ENCODE data around the gene COL27A1.
"Not testable (repeated sequence)": the region's sequence is repeated elsewhere in the genome, so short reads cannot be mapped to it uniquely, and the experiment has no call there.

Gene COL27A1

DNA sequence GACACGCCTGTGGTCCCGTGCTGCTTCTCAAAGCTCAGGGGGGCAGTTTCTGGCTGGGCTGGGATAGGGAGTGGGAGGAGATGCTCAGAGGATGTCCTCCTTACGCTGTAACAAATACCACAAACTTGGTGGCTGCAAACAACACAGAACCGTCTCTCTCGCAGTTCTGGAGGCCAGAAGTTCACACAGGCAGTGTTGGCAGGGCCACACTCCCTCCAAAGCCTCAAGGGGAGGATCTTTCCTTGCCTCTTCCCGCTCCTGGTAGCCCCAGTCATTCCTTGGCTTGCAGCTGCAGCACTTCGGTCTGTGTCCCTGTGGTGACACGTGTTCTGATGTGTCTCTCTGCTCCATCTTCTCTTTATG lies 157.2 kb downstream of the COL27A1 start:
- no peak for DNase-seq

DNA sequence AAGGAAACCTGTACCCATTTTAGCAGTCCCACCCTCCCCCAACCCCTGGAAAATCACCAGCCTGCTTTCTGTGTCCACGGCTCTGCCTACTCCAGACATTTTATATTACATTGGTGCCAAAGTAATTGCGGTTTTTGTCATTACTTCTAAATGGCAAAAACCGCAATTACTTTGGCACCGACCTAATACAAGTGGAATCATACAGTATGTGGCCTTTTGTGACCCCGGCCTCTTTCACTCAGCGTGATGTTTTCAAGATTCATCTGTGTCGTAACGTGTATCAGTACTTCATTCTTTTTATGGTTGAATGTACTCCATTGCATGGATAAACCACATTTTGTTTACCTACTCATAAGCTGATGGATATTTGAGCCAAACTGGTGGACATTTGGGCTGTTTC lies 157.8 kb downstream of the COL27A1 start:
- DNase-seq = no peak

DNA sequence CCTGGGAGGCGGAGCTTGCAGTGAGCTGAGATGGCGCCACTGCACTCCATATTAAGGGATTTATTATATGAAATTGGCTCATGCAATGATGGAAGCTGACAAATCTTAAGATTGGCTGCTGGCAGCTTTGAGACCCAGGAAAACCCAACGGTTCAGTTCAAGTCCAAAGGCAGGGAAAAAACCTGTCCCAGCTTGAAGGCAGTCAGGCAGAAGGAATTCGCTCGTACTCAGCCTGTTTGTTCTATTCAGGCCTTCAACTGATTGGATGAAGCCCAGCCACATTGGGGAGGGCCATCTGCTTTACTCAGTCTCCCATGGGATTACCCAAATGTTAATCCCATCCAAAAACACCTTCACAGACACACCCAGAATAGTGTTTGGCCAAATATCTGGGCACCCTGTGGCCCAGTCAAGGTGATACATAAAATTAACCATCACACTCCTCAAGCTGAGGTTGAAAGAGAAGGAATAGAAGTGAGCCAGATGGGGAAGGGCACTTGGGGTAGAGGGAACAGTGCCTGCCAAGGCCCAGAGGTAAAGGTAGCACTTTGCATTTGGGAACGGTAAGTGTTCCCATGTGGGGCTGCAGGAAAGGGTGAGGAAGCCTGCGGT lies 159.0 kb downstream of the COL27A1 start:
- DNase-seq = no peak

GRCh38 chr9:114314881-114315722 lies 159.8 kb downstream of the COL27A1 start:
- DNase-seq = no peak

- no peak for DNase-seq
Measured at GRCh38 chr9:114315723-114316363, 160.5 kb downstream of the COL27A1 start.

GRCh38 chr9:114316605-114317230 lies 161.4 kb downstream of the COL27A1 start:
- no peak for DNase-seq

DNA sequence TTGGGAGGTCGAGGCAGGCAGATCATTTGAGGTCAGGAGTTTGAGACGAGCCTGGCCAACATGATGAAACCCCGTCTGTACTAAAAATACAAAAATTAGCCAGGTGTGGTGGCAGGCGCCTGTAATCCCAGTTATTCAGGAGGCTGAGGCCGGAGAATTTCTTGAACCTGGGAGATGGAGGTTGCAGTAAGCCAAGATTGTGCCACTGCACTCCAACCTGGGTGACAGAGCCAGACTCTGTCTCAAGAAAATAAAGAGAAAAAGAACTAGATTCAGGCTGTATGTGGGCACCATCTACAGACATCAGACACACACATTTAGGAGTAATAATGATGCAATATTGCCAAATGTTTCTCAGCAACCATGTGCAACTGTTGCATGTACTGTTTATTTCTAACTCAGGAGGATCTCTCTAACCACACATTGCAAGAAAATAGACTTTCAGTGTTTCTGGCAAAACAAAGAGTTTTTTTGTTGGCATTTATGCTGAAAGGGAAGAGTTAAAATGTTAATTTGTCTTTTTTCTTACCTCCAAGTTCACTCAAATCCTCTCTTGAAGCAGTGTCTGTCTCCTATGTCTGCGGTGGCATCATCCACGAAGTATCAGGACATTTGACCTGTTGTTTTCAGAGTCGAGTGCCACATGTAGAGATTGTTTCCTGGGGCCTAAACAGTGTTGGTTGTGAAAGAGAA lies 162.5 kb downstream of the COL27A1 start:
- no peak for DNase-seq

DNA sequence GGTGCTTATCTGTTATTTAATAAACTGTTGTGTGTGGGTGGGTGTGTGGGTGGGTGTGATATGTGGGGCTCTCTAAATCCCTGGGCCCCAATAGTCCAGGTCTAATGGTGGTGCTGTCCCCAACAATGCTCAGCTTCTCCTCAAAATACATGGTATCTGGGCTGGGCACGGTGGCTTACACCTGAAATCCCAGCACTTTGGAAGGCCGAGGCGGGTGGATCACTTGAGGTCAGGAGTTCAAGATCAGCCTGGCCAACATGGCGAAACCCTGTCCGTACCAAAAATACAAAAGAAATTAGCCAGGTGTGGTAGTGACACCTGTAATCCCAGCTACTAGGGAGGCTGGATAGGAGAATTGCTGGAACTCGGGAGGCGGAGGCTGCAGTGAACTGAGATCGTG lies 163.1 kb downstream of the COL27A1 start:
- DNase-seq = no peak

- no peak for DNase-seq
Measured at GRCh38 chr9:114319147-114319546, 163.8 kb downstream of the COL27A1 start.

DNA sequence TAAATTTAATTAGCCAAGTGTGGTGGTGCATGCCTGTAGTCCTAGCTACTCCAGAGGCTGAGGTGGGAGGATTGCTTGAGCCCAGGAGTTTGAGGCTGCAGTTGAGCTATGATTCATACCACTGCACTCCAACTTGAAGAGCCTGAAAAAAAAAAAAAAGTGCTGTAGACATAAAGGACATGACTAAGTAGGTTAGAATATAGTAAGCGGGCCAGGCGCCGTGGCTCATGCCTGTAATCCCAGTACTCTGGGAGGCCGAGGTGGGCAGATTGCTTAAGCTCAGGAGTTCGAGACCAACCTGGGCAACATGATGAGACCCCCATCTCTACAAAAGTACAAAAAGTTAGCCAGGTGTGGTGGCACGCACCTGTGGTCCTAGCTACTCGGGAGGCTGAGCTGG lies 165.4 kb downstream of the COL27A1 start:
- not testable (repeated sequence) for DNase-seq

GRCh38 chr9:114321759-114322158 lies 166.4 kb downstream of the COL27A1 start:
- DNase-seq = no peak

DNA sequence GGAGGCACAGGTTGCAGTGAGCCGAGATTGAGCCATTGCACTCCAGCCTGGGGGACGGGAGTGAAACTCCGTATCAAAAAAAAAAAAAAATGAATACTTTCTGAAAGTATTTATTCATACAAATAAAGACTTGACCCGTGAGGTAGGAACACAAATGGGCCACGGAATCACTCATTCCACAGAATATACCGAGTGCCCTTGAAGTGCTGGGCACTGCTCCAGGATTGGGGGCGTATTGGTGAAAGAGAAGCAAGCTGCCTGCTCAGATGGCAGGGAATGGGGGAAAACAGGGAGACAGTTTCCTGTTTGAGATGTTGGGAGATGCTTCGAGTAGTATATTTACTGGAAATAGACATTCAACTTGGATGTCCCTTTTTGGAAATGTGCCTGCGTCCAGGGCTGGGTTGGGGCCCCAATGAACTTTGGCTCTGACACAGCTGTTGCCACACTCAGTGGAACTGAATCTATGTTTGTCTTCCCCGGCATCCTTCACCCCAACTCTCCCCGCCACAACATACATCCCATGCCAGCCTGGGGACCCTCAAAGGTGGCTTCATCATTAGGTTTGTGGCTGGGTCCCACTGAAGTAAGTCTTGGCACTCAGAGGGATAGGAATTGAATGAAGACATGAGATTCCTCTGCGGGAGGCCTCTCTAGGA lies 167.0 kb downstream of the COL27A1 start:
- not testable (repeated sequence) for DNase-seq

GRCh38 chr9:114322831-114323531 lies 167.6 kb downstream of the COL27A1 start, which contains the start of gene ORM1:
TSS of gene ORM1 (plus strand) at chr9:114323098. CDS start at chr9:114323134, 36 bp downstream.
- not testable (repeated sequence) for DNase-seq

DNA sequence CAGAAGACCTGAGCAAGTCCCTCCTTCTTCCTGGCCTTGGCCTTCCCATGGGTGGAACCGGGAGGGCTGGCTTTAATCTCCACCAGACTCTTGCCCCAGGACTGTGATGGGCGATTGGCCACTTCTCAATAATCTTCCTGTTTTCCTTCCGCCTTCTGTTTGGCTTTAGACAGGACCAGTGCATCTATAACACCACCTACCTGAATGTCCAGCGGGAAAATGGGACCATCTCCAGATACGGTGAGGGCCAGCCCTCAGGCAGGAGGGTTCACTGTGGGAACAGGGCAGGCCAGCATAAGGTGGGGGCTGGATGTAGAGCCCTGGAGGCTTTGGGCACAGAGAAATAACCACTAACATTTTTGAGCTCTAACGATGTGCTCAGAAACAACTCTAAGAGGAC lies 168.5 kb downstream of the COL27A1 start:
- not testable (repeated sequence) for DNase-seq

DNA sequence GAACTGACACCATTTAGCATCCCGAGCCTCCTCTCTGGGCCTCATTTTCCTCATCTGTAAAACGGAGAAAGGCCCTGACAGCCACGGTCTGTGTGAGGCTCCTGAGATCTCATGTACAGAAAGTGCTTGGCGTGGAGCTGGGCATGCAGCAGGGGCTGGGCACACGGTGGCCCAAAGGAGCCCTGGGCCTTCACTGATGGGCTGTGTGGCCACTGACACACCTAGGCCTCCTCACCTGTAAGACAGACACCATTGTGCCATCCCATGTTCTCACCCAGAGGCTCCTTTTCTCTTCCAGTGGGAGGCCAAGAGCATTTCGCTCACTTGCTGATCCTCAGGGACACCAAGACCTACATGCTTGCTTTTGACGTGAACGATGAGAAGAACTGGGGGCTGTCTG lies 169.2 kb downstream of the COL27A1 start:
- DNase-seq = no peak

GRCh38 chr9:114324965-114325364 lies 169.6 kb downstream of the COL27A1 start:
- DNase-seq = not testable (repeated sequence)

DNA sequence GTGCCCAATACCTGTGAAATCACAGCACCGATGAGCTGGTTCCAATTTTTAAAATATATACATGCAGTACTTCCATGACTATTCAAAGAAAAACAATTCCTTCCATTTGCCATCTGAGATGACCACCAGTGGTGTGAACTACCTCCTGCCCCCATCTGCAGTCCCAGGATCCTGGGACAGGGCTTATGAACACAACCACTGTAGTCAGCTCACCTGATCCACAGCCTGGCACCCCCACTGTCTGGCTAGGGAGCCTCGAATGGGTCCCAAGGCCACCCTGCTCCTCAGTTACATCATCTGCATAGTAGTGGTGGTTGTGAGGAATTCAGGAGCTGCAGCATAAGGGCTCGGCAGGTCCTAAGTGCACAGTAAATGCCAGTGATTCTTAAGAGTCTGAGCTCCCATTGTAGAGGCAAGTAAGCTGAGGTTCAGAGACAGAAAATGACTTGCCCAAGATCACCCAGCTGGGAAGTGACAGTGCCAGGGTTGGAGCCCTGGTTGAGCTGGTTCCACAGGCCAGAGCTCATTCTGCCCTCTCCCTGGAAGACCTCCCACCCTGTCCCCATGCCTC lies 170.4 kb downstream of the COL27A1 start:
- DNase-seq = not testable (repeated sequence)

DNA sequence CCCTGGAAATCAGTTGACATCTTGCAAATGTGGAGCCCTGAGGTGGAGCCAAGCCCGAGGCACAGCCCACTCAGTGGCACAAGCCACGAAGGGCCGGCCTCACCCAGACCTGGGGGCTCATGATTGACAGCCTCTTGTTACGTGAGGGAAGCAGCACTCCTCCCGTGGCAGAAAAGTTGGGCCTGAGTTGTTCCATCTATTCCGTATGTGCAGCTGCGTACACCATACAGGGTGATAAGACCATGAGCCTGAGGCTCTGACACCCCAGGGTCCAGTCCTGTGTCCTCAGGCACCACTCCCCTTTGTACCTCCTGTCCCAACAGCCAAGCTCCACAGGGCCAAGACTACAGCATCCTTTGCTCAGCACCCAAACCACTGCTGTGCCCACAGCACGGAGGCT lies 172.4 kb downstream of the COL27A1 start:
- DNase-seq = no peak

DNA sequence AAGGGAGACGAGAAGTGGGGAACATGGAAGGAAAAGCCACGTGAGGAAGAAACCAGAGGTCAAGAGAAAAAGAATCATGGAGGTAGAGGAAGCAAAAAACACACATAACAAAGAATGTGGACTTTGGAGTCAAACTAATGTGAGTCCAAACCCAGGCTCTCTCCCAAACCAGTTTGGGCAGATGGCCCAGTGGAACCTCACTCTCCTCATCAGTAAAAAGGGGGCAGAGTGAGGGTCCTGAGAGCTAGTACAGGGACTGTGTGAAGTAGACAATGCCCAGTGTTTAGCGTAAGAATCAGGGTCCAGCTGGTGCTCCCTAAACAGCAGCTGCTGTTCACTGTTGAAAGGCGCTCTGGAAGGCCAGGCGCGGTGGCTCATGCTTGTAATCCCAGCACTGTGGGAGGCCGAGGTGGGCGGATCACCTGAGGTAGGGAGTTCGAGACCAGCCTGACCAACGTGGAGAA lies 173.1 kb downstream of the COL27A1 start:
- DNase-seq = not testable (repeated sequence)

- DNase-seq = not testable (repeated sequence)
Measured at GRCh38 chr9:114328937-114329624, 173.7 kb downstream of the COL27A1 start.
